Epithelial cell of esophagus (primary cell): ENCODE data around the gene TRMT61B.

Experiments
- DNase-seq: peaks from one replicate; pipeline ENCODE4 v3.0.0; 2010; ENCODE audit warnings: low read depth
- H3K4me3 ChIP-seq: 2 replicates; pipeline ENCODE4 v1.5.1; 2011; ENCODE audit warnings: mild to moderate bottlenecking, low read length, control low read depth
- CTCF ChIP-seq: IDR thresholded peaks from 2 replicates; pipeline ENCODE4 v1.5.1; 2011; ENCODE audit warnings: low read depth, mild to moderate bottlenecking, low read length, control low read depth, inconsistent platforms; ENCODE audit not compliant: insufficient read depth; ENCODE audit errors: missing control alignments

Gene TRMT61B

GRCh38 chr2:28870146-28870891, at the start of gene TRMT61B:
Gene TRMT61B (minus strand): TSS chr2:28870309. CDS start chr2:28870277, 32 bp downstream.
- peak; percentile 97 for DNase-seq
- peak within 1 kb of the TSS; percentile 97 for H3K4me3 ChIP-seq
- TF ChIP-seq CTCF: no peak

GRCh38 chr2:28915939-28916338, 45.8 kb upstream of the TRMT61B start:
- peak; percentile 69 for DNase-seq
- no peak for TF ChIP-seq CTCF
- no peak overlapping the region for H3K4me3 ChIP-seq

GRCh38 chr2:28909655-28910353, 39.7 kb upstream of the TRMT61B start:
- no peak for TF ChIP-seq CTCF
- DNase-seq: no peak
- H3K4me3 ChIP-seq: no peak overlapping the region

- DNase-seq: no peak
- TF ChIP-seq CTCF: no peak
- no peak overlapping the region for H3K4me3 ChIP-seq
Observed at GRCh38 chr2:28908172-28908571, 38.1 kb upstream of the TRMT61B start.

- DNase-seq: no peak
- no peak for TF ChIP-seq CTCF
Observed at GRCh38 chr2:28906821-28907220, 36.7 kb upstream of the TRMT61B start.

GRCh38 chr2:28906376-28906775, 36.3 kb upstream of the TRMT61B start:
- peak; percentile 58 for DNase-seq
- no peak for TF ChIP-seq CTCF
- no peak overlapping the region for H3K4me3 ChIP-seq

More at GRCh38 chr2:28906821-28907220, 36.7 kb upstream of the TRMT61B start:
- H3K4me3 ChIP-seq: no peak overlapping the region
